OCI-LY3 (cell line): ENCODE data around the gene IL36B.

Experiments used
- CTCF ChIP-seq: fragments of 200-600, 300-600 bp; sonication (generic); IDR thresholded peaks from 2 replicates; pipeline ENCODE4 v1.5.1; 2014; ENCODE audit warnings: antibody characterized with exemption, low read length, low read depth
- EZH2phosphoT487 ChIP-seq: fragments of 200-600 bp; shearing (Covaris generic); IDR thresholded peaks from 2 replicates; pipeline ENCODE4 v1.6.1; 2018; ENCODE audit warnings: antibody characterized with exemption, mixed run types, low read depth

DNA sequence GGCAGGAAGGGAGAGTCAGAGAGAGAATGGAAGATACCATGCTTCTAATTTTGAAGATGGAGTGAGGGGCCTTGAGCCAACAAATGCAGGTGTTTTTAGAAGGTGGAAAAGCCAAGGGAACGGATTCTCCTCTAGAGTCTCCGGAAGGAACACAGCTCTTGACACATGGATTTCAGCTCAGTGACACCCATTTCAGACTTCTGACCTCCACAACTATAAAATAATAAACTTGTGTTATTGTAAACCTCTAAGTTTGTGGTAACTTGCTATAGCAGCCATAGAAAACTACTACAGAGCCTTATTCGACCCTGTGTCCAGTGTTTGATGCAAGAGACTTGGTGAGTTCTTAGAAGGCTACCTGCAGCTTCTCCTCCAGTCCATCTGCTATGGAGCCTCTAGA, 22.9 kb upstream of the IL36B start:
- no peak for TF ChIP-seq CTCF
- TF ChIP-seq EZH2phosphoT487, result no peak
